GM21825 (cell line): Measurements from ENCODE around the gene PEX14.

Experiments
- ATAC-seq: cut with Tn5 transposase; IDR thresholded peaks from one replicate; pipeline ENCODE4 v1.9.1; 2021; ENCODE audit warnings: mild to moderate bottlenecking, moderate library complexity; ENCODE audit not compliant: unreplicated experiment

The PEX14 gene

DNA sequence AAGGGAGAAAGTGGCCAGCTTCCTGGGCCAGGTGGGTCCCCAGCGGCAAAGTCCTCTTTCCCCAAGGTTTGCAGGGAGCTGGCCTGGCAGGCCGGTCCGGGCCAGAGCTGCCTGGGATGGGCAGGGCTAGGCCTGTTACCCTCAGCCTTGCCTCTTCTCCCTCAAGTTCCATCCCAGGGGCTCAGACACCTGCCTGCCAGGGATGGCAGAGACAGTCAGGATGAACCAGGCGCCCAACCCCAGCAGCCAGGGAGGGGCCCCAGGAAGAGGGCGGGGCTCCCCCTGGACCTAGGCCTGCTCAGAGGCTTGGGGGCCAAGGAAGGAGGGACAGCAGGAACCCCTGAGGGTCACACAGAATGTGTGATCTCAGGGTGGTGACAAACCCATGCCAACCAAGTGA, 201.1 kb downstream of the PEX14 start:
- no peak for ATAC-seq

DNA sequence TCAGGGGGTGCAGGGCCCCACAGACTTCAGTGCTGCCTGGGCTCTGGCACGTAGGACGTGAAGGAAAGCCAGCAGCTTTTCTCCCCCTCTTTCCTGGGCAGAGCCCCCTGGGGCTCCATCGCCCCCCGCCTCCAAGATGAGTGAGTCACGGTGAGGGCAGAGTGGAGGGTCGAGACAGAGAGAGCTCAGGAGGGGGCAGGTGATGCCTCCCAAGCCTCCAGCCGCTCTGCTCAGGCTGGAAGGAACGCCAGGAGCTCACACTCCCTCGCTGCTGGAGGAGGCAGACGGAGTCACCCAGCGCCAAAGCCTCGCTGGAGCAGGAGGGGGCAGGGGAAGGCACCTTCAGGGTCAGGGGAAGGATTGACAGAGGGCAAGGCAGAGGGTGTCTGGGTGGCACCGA, 202.2 kb downstream of the PEX14 start:
- no peak for ATAC-seq

DNA sequence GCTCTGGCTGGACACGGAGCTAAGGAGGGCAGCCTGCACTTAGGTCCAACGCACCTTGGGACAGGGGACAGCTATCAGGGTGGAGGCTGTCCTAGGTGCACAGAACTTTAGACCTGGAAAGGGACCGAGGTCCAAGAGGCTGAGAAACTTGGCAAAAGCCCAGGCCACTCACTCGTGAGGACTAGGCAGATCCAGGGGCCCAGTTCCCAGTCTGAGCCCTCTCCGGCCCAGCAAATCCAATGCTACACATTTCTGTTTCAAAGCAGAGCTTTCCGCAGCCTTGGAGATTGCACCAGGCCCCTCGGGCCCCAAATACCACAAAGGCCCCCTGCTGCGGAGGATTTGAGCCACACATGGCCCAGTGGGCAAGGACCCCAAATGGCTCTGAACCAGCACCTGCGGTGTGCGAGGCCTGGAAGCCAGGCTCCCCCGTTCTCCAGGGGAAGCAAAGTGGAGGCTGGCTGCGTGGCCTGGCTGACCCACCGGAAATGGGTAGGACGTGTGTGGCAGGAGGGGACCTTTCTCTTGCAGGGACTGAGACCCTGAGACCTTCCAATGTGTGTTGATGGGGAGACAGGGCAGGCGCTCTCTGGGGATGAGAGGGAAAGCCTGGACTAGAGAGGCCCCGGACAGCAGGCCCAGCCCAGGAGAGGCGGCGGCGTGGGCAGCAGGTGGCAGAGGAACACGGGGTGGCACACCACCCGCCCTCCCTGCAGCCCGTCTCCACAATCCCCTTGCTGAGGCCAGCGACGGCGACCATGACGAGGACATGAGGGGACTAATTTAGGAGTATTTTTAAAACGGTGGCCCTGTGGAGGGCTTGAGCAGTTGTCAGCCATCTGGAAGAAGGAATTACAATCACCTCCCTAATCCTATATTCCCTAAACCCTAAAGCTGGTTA, 203.0 kb downstream of the PEX14 start:
- no peak for ATAC-seq

DNA sequence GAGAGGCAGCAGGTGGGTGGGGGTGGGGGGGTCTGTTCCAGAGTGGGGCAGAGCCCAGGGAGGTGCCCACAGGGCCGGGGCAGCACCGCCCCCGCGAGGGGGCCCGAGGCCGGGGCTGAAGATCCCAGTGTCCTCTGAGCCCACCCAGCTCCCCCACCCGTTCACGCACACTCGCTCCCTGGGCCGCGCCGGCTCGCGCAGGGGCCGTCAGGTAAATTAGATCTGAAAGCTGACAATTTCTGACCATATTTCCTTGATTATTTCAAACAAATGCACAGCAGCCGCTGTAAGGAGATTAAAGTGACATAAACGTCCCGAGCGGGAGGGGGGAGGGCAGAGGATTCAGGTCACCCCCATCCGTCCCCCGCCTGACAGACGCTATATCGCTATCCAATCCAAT, 203.7 kb downstream of the PEX14 start:
- ATAC-seq: no peak

DNA sequence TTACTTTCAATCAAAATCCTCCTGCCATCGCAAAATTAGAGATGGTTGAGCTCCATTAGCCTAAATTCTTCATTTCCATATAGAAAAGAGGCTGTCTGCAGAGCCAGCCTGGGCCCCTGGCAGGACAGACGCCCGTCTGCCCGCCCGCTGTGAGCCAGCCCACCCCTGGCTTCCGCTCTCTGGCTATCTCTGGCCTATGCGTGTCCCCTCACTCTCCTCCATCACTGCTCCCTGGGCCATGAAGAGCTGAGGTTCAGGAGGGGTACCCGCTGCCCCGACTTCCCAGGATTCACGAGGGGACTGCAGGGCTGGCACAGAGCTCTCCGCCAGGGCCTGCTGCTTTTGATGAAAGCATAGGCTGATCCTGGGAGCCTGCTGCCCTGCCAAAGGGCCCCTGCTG, 204.1 kb downstream of the PEX14 start:
- no peak for ATAC-seq

DNA sequence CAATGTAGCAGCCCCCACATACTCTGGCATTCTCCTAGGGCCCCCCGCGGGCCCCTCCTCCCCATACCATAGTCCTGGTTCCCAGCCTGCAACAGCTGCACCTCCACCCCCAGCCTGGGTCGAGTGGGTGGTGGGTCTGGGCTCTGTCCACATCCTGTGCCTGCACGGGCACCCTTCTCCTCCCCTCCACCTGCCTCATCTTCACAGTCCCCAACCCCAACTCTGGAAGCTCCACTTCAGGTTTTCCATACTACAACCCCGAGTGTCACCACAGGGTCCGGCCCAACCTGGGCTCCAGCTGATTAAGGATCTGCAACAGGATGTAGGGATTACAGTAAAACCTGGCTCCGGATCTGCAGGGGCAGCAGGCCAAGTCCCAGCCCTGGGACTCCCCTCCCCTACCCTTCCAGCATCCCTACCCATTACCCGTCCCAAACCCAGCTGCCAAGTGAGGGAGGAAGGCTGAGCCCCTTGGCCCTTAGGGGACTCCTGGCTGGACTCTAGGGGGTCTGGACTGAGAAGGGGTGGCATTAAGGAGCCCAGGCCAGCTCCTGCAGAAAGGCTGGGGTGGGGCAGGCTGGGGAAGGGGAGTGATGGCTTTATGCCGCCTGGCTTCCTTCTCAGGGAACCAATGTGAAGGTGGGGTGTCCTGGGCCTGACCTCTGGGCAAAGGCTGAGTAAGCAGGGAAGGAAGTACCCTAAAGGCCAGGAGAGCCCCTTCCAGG, 204.9 kb downstream of the PEX14 start:
- ATAC-seq: no peak
